ENCODE results near the gene CWF19L1.
A peak's percentile ranks its signal among the peaks of the same experiment; 100 is the strongest.
"Not testable (repeated sequence)": the region's sequence is repeated elsewhere in the genome, so short reads cannot be mapped to it uniquely, and the experiment has no call there.

The CWF19L1 gene

DNA sequence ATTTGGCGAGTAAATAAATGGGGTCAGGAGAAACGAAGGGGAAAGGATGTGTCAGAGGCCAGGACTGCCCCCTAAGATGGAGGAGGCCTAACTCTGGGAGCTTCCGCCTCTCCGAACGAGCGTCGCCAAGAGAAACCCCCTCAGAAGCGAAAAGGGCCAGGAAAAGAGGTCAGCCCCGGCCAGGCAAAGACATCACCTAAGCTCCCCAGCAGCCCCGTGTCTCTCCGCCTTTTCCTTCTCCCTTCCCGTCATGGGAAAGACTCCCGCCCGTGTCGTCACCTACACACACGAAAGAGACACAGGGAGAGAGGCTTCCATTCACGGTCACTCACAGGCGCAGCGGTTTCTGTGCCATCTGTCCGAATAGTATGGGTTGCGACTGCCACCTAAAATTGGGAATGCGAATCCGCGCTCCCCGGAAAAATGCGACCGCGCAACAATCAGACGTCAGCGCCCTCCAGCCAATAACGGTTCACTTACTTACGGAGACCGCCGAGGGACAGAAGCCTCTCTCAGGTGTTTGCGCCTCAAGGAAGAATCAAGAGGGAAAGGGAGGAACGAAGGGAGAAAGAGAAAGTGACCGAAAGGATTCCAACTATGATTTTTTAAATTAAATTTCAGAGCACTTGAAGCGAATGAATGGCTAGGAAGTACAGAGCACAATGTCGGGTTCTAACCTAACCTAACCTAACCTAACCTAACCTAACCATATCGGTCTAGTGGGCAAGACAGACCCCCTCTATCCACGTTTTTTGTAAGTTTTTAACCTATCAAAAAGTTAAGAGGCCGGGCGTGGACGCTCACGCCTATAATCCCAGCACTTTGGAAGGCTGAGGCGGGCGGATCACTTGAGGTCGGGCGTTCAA lies at the start of gene CWF19L1:
Gene CWF19L1 (minus strand): TSS at position 400 of the 866 bp plus-strand sequence. CDS start 45 bp downstream, at position 355.
- H3K36me3 ChIP-seq (ENCODE audit: insufficient read depth, insufficient read length, low read length), result peaks cover 7% of the 10 kb centered on the region
- TF ChIP-seq SUZ12 (IDR thresholded peaks at IDR 0.05; ENCODE audit: extremely low read depth, insufficient read depth, insufficient read length) (no peak), ZNF274 (IDR thresholded peaks at IDR 0.05; ENCODE audit: low read depth, low read length) (no peak), YY1 (IDR thresholded peaks at IDR 0.05; ENCODE audit: insufficient read depth, insufficient read length) (no peak)
- H3K4me1 ChIP-seq (ENCODE audit: insufficient read depth, insufficient read length), result no peaks in the 10 kb centered on the region
- peak within 1 kb of the TSS; percentile 95 for H3K4me3 ChIP-seq (ENCODE audit: insufficient read length, low read depth)
- H3K9me3 ChIP-seq (ENCODE audit: insufficient read depth, low read length), result no peaks in the 10 kb centered on the region
- peak; percentile 63 for DNase-seq (ENCODE audit: low read depth, low spot score)
- H3K27me3 ChIP-seq (ENCODE audit: insufficient read depth, insufficient read length), result no peaks in the 10 kb centered on the region
- H3K9ac ChIP-seq (ENCODE audit: insufficient read length, low read depth), result peak within 1 kb of the TSS; percentile 86

DNA sequence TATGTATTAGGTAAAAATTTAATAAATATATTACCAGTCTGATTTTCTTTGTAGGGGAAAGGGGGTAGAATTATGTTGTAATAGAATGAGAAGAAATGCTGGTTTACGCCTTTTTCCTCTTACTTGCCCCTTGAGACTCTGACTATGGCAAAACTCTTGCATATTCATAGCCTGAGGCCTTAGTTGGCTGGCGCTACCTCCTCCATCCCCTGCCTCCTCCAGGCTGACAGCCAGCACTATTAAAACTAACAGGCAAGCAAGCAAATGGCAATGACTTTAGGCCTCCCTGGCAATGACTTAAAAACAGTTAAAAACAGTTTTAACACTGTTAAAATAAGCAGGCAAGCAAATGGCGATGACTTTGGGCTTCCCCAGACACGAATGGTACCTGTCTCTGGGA lies 48.2 kb upstream of the CWF19L1 start:
- Histone ChIP-seq H3K27me3 (ENCODE audit: insufficient read depth, insufficient read length) (no peaks in the 10 kb centered on the region), H3K9me3 (ENCODE audit: insufficient read depth, low read length) (no peaks in the 10 kb centered on the region), H3K9ac (ENCODE audit: insufficient read length, low read depth) (no peak overlapping the region), H3K4me3 (ENCODE audit: insufficient read length, low read depth) (no peak overlapping the region), H3K36me3 (ENCODE audit: insufficient read depth, insufficient read length, low read length) (no peaks in the 10 kb centered on the region), H3K4me1 (ENCODE audit: insufficient read depth, insufficient read length) (peaks cover 2% of the 10 kb centered on the region)
- no peak for DNase-seq (ENCODE audit: low read depth, low spot score)
- TF ChIP-seq YY1 (IDR thresholded peaks at IDR 0.05; ENCODE audit: insufficient read depth, insufficient read length) (no peak), SUZ12 (IDR thresholded peaks at IDR 0.05; ENCODE audit: extremely low read depth, insufficient read depth, insufficient read length) (no peak), ZNF274 (IDR thresholded peaks at IDR 0.05; ENCODE audit: low read depth, low read length) (no peak)

DNA sequence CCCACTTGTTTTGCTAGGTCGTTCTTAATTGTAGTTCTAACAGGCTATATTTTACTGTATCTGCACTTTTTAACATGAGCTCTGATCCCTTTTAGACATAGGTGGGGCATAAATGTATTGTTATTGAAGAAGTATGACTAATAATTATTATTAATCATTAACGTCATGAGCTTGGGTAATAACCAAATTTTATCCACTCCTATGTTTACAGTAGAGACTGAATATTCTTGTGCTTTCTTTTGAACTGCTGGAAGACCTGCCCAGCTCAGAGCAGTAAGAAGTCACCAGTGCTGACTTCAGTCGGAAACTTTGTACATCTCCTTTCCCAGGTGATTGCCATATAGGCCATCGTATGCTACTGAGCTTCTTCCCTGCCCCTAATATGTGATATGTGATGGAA lies 43.9 kb upstream of the CWF19L1 start:
- Histone ChIP-seq H3K4me1 (ENCODE audit: insufficient read depth, insufficient read length) (peaks cover under 1% of the 10 kb centered on the region), H3K9ac (ENCODE audit: insufficient read length, low read depth) (no peak overlapping the region), H3K27me3 (ENCODE audit: insufficient read depth, insufficient read length) (no peaks in the 10 kb centered on the region), H3K4me3 (ENCODE audit: insufficient read length, low read depth) (no peak overlapping the region), H3K36me3 (ENCODE audit: insufficient read depth, insufficient read length, low read length) (no peaks in the 10 kb centered on the region), H3K9me3 (ENCODE audit: insufficient read depth, low read length) (no peaks in the 10 kb centered on the region)
- no peak for DNase-seq (ENCODE audit: low read depth, low spot score)
- TF ChIP-seq SUZ12 (IDR thresholded peaks at IDR 0.05; ENCODE audit: extremely low read depth, insufficient read depth, insufficient read length) (no peak), ZNF274 (IDR thresholded peaks at IDR 0.05; ENCODE audit: low read depth, low read length) (no peak), YY1 (IDR thresholded peaks at IDR 0.05; ENCODE audit: insufficient read depth, insufficient read length) (no peak)

DNA sequence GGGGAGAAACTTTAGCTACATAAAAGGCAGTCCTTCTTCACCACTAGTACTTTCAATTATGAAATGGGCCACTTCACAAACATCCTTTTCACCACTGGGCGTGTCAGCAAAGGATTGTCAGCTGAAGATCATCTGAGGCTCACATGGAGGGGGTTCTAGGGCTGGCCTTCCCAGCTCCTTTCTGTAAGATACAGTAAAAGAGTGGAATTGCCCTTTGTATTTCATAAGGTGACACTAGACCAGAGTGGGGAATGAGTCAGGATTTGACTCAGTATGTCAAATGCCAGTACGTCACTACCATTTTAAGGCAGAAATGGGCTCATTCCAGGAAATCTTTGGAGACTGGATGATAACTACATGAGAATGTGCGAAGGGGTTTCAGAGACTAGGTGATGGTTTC lies 40.2 kb upstream of the CWF19L1 start:
- H3K36me3 ChIP-seq (ENCODE audit: insufficient read depth, insufficient read length, low read length), result no peaks in the 10 kb centered on the region
- TF ChIP-seq ZNF274 (IDR thresholded peaks at IDR 0.05; ENCODE audit: low read depth, low read length), result no peak
- no peak for TF ChIP-seq SUZ12 (IDR thresholded peaks at IDR 0.05; ENCODE audit: extremely low read depth, insufficient read depth, insufficient read length)

DNA sequence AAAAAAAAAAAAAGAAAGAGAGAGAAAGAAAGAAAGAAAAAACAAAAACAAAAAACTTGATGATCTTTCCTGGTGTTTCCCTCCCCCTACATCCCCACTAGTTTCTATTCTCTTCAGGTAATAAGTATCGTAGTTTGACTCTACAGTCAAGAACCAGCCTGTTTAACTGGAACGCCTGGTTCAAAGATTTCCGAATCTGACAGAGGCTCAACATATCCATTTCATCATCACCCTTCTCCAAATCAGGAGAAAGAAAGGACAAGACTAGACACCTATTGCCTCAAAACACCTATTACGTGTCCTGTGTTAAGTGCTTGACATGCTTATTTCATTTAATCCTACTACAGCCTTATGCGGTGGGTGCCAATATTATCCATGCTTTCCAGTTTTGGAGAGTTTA lies 39.4 kb upstream of the CWF19L1 start:
- H3K4me3 ChIP-seq (ENCODE audit: insufficient read length, low read depth), result no peak overlapping the region
- no peak for DNase-seq (ENCODE audit: low read depth, low spot score)
- H3K27me3 ChIP-seq (ENCODE audit: insufficient read depth, insufficient read length), result no peaks in the 10 kb centered on the region
- no peaks in the 10 kb centered on the region for H3K9me3 ChIP-seq (ENCODE audit: insufficient read depth, low read length)
- TF ChIP-seq SUZ12 (IDR thresholded peaks at IDR 0.05; ENCODE audit: extremely low read depth, insufficient read depth, insufficient read length) (no peak), YY1 (IDR thresholded peaks at IDR 0.05; ENCODE audit: insufficient read depth, insufficient read length) (no peak), ZNF274 (IDR thresholded peaks at IDR 0.05; ENCODE audit: low read depth, low read length) (no peak)
- H3K4me1 ChIP-seq (ENCODE audit: insufficient read depth, insufficient read length), result no peaks in the 10 kb centered on the region
- no peak overlapping the region for H3K9ac ChIP-seq (ENCODE audit: insufficient read length, low read depth)
- no peaks in the 10 kb centered on the region for H3K36me3 ChIP-seq (ENCODE audit: insufficient read depth, insufficient read length, low read length)

More for the DNA sequence above, 40.2 kb upstream of the CWF19L1 start:
- Histone ChIP-seq H3K27me3 (ENCODE audit: insufficient read depth, insufficient read length) (no peaks in the 10 kb centered on the region), H3K4me1 (ENCODE audit: insufficient read depth, insufficient read length) (no peaks in the 10 kb centered on the region), H3K4me3 (ENCODE audit: insufficient read length, low read depth) (no peak overlapping the region), H3K9ac (ENCODE audit: insufficient read length, low read depth) (no peak overlapping the region), H3K9me3 (ENCODE audit: insufficient read depth, low read length) (no peaks in the 10 kb centered on the region)
- no peak for DNase-seq (ENCODE audit: low read depth, low spot score)

DNA sequence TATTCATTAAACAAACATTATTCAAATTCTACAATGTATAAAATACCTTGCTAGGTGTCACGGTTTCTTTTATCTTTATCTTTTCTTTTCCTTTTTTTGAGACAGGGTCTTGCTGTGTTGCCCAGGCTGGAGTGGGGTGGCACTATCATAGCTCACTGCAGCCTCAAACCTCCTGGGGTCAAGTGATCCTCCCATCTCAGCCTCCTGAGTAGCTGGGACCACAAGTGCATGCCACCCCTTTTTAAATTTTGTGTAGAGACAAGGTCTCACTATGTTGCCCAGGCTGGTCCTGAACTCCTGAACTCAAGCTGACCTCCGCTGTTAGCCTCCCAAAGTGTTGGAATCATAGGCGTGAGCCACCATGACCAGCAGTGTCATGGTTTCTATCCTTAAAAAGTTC lies 37.0 kb upstream of the CWF19L1 start:
- H3K9ac ChIP-seq (ENCODE audit: insufficient read length, low read depth), result no peak overlapping the region
- DNase-seq (ENCODE audit: low read depth, low spot score), result no peak
- H3K36me3 ChIP-seq (ENCODE audit: insufficient read depth, insufficient read length, low read length), result no peaks in the 10 kb centered on the region
- TF ChIP-seq YY1 (IDR thresholded peaks at IDR 0.05; ENCODE audit: insufficient read depth, insufficient read length) (no peak), SUZ12 (IDR thresholded peaks at IDR 0.05; ENCODE audit: extremely low read depth, insufficient read depth, insufficient read length) (no peak), ZNF274 (IDR thresholded peaks at IDR 0.05; ENCODE audit: low read depth, low read length) (no peak)
- H3K27me3 ChIP-seq (ENCODE audit: insufficient read depth, insufficient read length), result no peaks in the 10 kb centered on the region
- no peaks in the 10 kb centered on the region for H3K9me3 ChIP-seq (ENCODE audit: insufficient read depth, low read length)
- no peaks in the 10 kb centered on the region for H3K4me1 ChIP-seq (ENCODE audit: insufficient read depth, insufficient read length)
- no peak overlapping the region for H3K4me3 ChIP-seq (ENCODE audit: insufficient read length, low read depth)

DNA sequence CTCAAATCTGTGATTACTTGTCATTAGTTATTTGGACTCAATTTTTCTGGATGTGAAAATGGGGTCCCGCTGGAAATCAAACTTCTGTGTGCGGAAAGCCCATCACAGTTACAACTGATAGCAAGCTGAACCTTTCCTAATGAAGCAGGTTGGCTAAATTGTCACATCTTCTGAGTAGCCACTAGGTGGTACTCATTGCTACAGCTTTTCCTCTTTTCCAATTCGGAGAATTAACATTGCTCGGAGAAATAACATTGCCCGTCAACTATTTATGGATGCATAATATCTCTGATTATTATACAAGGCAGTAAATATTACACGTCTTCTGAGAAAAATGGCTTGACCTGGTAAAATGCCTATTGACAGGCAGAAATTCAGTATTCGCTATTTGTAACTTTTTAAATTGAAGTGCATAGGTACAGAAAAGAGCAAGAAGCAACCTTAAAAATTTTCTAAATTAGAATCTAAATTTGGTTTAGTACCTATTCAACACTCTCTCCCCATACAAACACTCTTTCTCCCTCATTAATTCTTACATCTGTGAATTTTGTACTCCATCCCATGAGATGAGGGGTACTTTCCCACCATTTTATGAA lies 36.4 kb upstream of the CWF19L1 start:
- H3K9ac ChIP-seq (ENCODE audit: insufficient read length, low read depth), result no peak overlapping the region
- TF ChIP-seq YY1 (IDR thresholded peaks at IDR 0.05; ENCODE audit: insufficient read depth, insufficient read length), result no peak
- TF ChIP-seq SUZ12 (IDR thresholded peaks at IDR 0.05; ENCODE audit: extremely low read depth, insufficient read depth, insufficient read length), result no peak
- TF ChIP-seq ZNF274 (IDR thresholded peaks at IDR 0.05; ENCODE audit: low read depth, low read length), result no peak
- no peak for DNase-seq (ENCODE audit: low read depth, low spot score)
- H3K4me3 ChIP-seq (ENCODE audit: insufficient read length, low read depth), result no peak overlapping the region
- no peaks in the 10 kb centered on the region for H3K36me3 ChIP-seq (ENCODE audit: insufficient read depth, insufficient read length, low read length)
- no peaks in the 10 kb centered on the region for H3K9me3 ChIP-seq (ENCODE audit: insufficient read depth, low read length)
- no peaks in the 10 kb centered on the region for H3K4me1 ChIP-seq (ENCODE audit: insufficient read depth, insufficient read length)
- no peaks in the 10 kb centered on the region for H3K27me3 ChIP-seq (ENCODE audit: insufficient read depth, insufficient read length)

DNA sequence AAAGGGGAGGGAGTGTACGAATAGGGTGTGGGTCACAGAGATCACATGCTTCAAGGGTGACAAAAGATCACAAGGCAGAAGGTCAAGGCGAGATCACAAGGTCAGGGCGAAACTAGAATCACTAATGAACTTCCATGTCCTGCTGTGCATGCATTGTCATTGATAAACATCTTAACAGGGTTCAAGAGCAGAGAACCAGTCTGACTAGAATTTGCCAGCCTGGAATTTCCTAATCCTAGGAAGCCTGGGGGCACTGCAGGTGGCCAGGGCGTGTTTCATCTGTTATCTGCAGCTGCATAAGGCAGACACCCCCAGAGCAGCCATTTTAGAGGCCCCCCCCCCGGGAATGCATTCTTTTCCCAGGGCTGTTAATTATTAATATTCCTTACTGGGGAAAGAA lies 33.7 kb upstream of the CWF19L1 start:
- not testable (repeated sequence) for H3K4me3 ChIP-seq (ENCODE audit: insufficient read length, low read depth); H3K36me3 ChIP-seq (ENCODE audit: insufficient read depth, insufficient read length, low read length); H3K9me3 ChIP-seq (ENCODE audit: insufficient read depth, low read length); H3K27me3 ChIP-seq (ENCODE audit: insufficient read depth, insufficient read length); H3K9ac ChIP-seq (ENCODE audit: insufficient read length, low read depth); H3K4me1 ChIP-seq (ENCODE audit: insufficient read depth, insufficient read length)
- DNase-seq (ENCODE audit: low read depth, low spot score), result peak; percentile 47
